NCI-H1436 (cell line): ENCODE results near the gene UBE3B.

Source experiments
- DNase-seq: peaks from one replicate; lab custom pipeline; 2025; lab: John Stamatoyannopoulos, UW

The UBE3B gene

GRCh38 chr12:109475993-109476806, 1.2 kb upstream of the UBE3B start:
- DNase-seq: no peak

DNA sequence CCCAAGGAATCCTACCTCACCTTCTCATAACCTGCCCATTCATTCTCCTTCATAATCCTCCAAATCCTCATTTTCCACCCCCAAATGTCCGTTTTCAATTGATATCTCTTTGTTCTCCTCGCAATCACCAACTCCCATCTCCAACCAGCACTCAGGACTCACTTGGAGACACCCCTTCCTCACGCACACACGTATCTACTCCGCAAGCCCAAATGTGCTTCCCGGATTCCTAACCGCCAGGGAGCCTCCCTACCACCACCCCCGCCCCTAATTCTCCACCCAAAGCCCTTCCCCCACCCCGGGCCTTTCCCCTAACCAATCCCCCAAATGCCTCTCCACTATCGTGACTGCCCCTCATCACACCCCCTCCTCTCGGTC, 638 bp upstream of the UBE3B start:
- no peak for DNase-seq

DNA sequence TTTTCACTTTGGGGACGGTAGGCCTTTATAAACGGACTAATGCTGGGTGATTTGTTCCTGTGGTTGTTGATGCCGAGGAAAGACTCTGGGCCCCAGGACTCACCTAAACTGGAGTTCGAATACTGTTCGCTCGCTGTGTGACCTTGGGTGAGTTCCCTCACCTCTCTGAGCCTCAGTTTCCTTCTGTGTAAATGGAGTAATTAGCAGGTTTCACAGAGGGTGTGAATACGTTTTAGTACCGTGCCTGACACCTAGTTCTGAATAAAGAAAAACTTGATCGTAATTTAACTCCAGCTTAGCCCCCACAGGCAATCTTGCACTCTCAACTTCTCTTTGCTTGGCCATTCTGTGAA, 505 bp downstream of the UBE3B start:
- no peak for DNase-seq

- no peak for DNase-seq
Measured at GRCh38 chr12:109479761-109480160, 2.3 kb downstream of the UBE3B start.

- DNase-seq: no peak
Measured at GRCh38 chr12:109480356-109480755, 2.9 kb downstream of the UBE3B start.

GRCh38 chr12:109481863-109482262, 4.4 kb downstream of the UBE3B start:
- DNase-seq: no peak

DNA sequence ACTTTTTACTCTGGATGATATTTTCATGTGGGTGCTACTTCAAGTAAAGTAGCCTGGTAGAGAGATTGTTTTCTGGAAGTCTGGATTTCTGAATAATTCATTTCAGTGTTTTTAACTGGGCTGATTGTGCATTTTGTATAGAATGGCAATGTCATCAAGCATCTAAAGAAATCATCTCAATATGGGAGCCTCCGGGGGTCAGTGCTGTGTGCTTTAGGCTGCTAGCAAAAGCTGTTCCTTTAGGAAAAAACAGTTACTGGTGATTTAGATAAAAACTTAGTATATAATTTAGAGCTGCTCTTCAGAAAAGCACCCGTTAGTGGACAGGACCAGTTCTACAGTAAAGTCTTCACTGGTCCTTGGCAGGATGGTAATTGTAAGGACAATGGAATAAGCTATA, 5.1 kb downstream of the UBE3B start:
- no peak for DNase-seq

DNA sequence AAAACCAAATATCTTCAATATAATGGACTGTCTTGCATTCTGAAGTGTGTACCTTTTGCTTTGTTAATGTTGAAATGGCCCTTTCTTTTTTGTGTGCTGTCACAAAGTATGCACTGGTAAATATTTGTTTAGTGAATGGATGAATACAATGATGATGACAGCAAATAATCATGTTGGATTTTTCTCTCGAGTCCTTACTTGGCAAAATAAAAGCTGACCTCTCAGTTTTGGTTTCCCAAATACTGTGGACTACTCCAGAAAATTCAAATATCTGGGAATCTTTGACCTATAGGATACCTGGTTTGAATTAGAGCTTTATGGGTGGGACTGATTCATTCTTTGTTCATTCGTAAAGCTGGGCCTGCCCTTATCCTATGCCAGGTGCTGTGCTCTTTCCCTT, 5.5 kb downstream of the UBE3B start:
- no peak for DNase-seq

GRCh38 chr12:109483346-109483745, 5.9 kb downstream of the UBE3B start:
- no peak for DNase-seq

GRCh38 chr12:109485201-109485600, 7.8 kb downstream of the UBE3B start:
- no peak for DNase-seq

GRCh38 chr12:109487181-109488050, 10.0 kb downstream of the UBE3B start:
- no peak for DNase-seq

DNA sequence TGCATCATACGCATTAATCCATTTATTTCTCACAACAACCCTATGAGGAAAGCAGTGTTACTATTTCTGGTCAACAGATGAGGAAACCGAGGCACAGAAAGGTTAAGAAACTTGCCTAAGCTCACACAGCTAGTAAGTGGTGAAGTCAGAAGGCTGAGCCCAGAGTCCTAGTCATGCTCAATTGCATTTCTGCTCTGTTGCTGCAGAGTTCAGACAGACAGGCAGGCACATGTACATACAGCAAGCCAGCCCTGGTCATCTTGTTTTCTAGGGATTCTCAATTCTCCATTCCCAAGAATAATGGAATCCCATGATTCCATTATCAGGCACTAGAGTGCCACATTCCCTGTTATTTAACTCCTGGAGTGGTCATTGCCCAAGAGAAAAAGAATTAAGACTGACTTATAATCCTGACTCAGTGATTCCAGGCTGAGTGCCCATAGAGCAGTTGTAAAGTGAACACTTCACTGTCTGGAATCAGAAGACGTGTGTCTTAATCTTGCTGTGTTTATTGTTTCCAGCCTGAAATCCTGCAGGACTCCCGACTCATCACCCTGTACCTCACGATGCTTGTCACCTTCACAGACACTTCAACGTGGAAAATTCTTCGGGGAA, 10.7 kb downstream of the UBE3B start:
- DNase-seq: no peak

DNA sequence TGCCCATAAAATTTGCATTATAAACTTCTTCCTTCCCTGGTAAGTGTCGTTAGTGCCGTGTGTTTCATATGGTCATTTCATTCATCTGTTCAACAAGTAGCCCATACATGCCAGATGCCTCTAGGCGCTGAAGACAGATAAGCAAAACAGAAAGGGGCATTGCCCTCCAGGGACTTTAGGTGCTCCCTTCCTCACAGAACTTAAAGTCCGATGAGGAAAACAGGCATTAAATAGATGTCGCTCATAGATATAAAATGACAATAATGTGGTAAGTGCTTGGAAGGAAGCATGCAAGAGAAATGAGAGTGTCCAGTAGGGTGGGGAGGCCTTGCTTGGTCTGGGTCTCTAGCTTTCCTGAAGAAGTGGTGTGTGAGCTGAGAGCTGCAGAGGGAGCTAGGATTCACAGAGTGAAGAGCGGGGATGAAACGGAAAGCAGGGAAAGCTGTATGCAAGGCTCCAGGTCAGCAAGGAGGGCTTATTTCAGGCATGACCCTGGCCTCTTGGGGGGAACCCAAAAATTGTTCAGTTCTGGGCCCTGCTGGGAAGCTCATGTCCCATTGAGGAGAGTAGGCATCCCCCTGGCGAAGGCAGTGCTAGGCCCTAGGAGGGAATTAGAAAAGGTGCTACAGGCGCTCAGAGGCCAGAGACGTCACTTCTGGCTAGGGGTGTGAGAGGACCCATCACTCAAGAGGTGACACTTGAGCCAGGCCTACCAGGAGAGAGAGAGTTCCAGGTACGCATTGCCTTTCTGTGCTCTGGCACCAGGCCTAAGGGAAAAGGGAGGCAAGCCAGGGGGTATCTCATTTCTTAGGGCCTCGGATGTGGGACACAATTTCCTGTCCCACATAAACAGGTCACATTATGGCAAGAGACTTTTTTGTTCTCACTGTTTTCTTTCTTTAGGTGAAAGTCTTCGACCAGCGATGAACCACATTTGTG, 11.9 kb downstream of the UBE3B start:
- DNase-seq: no peak

DNA sequence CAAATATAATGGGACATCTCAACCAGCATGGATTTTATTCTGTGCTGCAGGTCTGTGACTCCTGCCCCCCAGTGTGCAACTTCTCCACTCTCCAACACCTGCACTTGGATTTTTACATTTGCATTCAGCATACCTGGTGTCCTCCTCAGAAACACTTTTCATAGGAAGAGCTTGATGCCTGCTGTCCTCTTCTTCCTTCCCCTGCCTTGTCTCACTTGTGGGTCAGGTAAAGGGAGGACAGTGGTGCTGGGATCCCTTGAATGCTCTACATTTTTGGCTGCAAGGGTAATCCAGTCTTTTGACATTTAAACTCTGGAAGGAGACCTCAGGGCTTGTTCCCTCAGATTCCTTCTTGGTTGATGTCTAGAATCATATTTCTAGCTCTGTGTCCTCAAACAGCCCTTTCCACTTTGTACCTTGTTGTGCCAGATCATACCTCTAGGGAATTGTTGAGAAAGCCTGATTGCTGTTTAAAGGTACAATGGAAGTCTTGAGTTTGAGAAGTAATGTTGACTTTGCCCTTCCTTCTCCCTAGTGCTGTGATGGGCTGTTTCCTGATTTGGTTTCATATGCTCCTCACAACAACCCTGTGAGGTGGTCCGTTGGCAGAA, 12.6 kb downstream of the UBE3B start:
- no peak for DNase-seq

DNA sequence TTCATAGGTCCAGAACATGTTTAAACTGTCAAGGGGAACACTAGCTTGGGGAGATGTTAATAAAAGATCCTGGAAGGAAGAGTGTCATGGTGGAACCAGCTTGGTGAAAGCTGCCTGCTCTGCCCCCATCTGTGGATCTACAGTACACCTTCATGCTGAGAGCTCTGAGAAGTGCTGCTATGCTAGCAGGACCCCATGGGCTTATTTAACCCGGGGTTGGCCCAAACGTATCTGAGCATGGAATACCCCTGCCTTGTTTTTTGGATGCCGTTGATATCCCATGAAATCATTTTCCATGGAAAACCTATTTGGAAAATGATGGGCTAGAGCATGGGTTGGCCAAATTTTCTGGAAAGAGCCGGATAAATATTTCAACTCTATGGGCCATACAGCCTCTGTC, 14.2 kb downstream of the UBE3B start:
- no peak for DNase-seq

DNA sequence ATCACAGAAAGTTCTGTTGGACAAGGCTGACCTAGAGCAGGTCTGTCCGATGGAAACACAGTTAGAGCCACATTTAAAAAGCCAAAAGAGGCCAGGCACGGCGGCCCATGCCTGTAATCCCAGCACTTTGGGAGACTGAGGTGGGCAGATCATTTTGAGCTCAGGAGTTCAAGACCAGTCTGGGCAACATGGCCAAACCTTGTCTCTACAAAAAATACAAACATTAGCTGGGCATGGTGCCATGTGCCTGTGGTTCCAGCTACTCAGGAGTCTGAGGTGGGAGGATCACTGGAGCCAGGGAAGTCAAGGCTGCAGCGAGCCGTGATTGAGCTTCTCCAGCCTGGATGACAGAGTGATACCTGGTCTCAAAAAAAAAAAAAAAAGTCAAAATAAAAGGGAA, 14.9 kb downstream of the UBE3B start:
- DNase-seq: no peak

GRCh38 chr12:109493090-109493489, 15.7 kb downstream of the UBE3B start:
- DNase-seq: no peak

DNA sequence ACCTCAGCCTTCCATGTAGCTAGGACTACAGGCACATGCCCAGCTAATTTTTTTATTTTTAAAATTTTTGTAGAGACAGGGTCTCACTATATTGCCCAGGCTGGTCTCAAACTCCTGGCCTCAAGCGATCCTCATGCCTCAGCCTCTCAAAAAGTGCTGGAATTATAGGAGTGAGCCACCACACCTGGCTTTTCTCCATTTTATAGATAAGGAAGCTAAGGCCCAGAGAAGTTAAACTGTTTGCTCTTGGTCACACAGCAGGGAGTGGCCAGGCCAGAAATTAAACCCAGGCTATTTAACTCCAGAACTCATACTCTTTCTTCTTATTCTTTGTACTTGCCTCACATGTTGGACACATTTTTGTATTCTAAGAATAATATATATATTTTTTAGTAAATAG, 16.5 kb downstream of the UBE3B start:
- no peak for DNase-seq

GRCh38 chr12:109494348-109494881, 17.0 kb downstream of the UBE3B start:
- no peak for DNase-seq

GRCh38 chr12:109495012-109495411, 17.6 kb downstream of the UBE3B start:
- DNase-seq: no peak

DNA sequence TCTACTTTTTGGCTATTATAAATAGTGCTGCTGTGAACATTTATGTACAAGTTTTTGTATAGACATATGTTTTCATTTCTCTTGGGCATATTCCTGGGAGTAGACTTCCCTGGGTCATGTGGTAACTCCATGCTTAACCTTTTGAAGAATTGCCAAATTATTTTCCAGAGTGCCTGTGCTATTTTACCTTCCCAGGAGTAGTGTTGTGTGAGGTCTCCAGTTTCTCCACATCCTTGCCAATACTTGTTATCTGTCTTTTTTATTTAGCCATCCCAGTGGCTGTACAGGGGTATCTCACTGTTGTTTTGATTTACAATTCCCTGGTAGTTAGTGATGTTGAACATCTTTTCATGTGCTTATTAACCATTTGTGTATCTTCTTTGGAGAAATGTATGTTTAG, 18.9 kb downstream of the UBE3B start:
- DNase-seq: no peak
